Endothelial cell of umbilical vein (primary cell): ENCODE measurements around the gene CARD8. TPM values are rescaled to one million over a fixed set of nuclear protein-coding genes. Genes with fewer than 3 reads are reported as not detected.

Source experiments
- BruUV-seq: library from RNA; stranded (reverse); fragments of 400-500 nt; replicated peaks from 2 replicates; lab custom pipeline; 2021; lab: Mats Ljungman, UMichigan
- CTCF ChIA-PET: fragments of 300-600, 350-600 bp; sonication (Branson Sonifier 250); formaldehyde crosslinking; loops from one replicate; lab custom pipeline; 2021; ENCODE audit warnings: antibody characterized with exemption, inconsistent platforms; lab: Charles Lee
- POLR2A ChIA-PET: fragments of 300-600, 350-600 bp; sonication (Branson Sonifier 250); formaldehyde crosslinking; loops from one replicate; lab custom pipeline; 2021; ENCODE audit warnings: antibody characterized with exemption, inconsistent platforms; lab: Charles Lee
- DNase-seq: peaks from one replicate; pipeline ENCODE4 v3.0.0-alpha.2; 2011; ENCODE audit warnings: low read depth, low spot score
- FAIRE-seq: peaks from 2 replicates; lab custom pipeline; 2011; peaks lifted over from hg19 to GRCh38; lab: Jason Lieb, UNC
- H2AFZ ChIP-seq: 2 replicates; pipeline ENCODE4 v1.6.0; 2012; ENCODE audit warnings: low read depth, low read length, control low read depth, inconsistent platforms
- H3K27ac ChIP-seq: 2 replicates; pipeline ENCODE4 v1.5.1; 2011; ENCODE audit warnings: low read depth, mild to moderate bottlenecking, control low read depth, low read length, moderate library complexity; ENCODE audit not compliant: insufficient read depth
- H3K27me3 ChIP-seq, 2 experiments: 2 replicates each; pipeline versions ENCODE4 v1.6.0 to v1.6.1; 2011; ENCODE audit warnings: low read length in 2 of 2, mixed read lengths in 1 of 2; ENCODE audit not compliant: control insufficient read depth in 2 of 2, insufficient read depth in 2 of 2
- H3K36me3 ChIP-seq, 2 experiments: 2 replicates in 1 of 2; 3 replicates in 1 of 2; pipeline ENCODE4 v1.5.1; 2011; ENCODE audit warnings: low read length in 2 of 2, mild to moderate bottlenecking in 1 of 2, moderate library complexity in 1 of 2; ENCODE audit not compliant: control insufficient read depth in 2 of 2, insufficient read depth in 2 of 2; ENCODE audit errors: extremely low read depth in 1 of 2
- H3K4me1 ChIP-seq: 3 replicates; pipeline ENCODE4 v1.5.1; 2011; ENCODE audit warnings: mild to moderate bottlenecking, low read length; ENCODE audit not compliant: control insufficient read depth, insufficient read depth; ENCODE audit errors: extremely low read depth
- H3K4me2 ChIP-seq: 2 replicates; pipeline ENCODE4 v1.6.1; 2011; ENCODE audit warnings: low read length, control low read depth, mixed read lengths; ENCODE audit not compliant: insufficient read depth
- H3K4me3 ChIP-seq, 3 experiments: fragments of 200-600 bp in 1 of 3; sonication (generic), shearing (Covaris generic) in 1 of 3; replicated peaks in 1 of 3; 2 replicates each; pipeline ENCODE4 v1.5.1; 2011 to 2016; ENCODE audit warnings: control low read depth in 3 of 3, low read length in 3 of 3, mild to moderate bottlenecking in 2 of 3, inconsistent platforms in 1 of 3, low read depth in 1 of 3, moderate library complexity in 1 of 3; ENCODE audit not compliant: insufficient read depth in 1 of 3
- H3K79me2 ChIP-seq: 2 replicates; pipeline ENCODE4 v1.6.0; 2012; ENCODE audit warnings: low read length, inconsistent platforms; ENCODE audit not compliant: control insufficient read depth, insufficient read depth
- H3K9ac ChIP-seq: replicated peaks from 2 replicates; pipeline ENCODE3; 2011; ENCODE audit warnings: low read length, control low read depth; ENCODE audit not compliant: insufficient read depth; ENCODE audit errors: extremely low read depth
- H3K9me1 ChIP-seq: replicated peaks from 3 replicates; pipeline ENCODE4 v1.6.0; 2011; ENCODE audit warnings: mild to moderate bottlenecking, low read length; ENCODE audit not compliant: control insufficient read depth, insufficient read depth; ENCODE audit errors: extremely low read depth
- H3K9me3 ChIP-seq: replicated peaks from 2 replicates; pipeline ENCODE4 v1.5.1; 2012; ENCODE audit warnings: low read length, inconsistent platforms; ENCODE audit not compliant: control insufficient read depth, insufficient read depth
- H4K20me1 ChIP-seq: replicated peaks from 2 replicates; pipeline ENCODE3; 2011; ENCODE audit warnings: mild to moderate bottlenecking, low read length; ENCODE audit not compliant: control insufficient read depth, insufficient read depth; ENCODE audit errors: extremely low read depth
- EZH2 ChIP-seq: IDR thresholded peaks from 2 replicates; pipeline ENCODE4 v1.6.1; 2012; ENCODE audit warnings: borderline replicate concordance, low read depth, mild to moderate bottlenecking, moderate library complexity, low read length, inconsistent platforms; ENCODE audit not compliant: severe bottlenecking
- FOS ChIP-seq: IDR thresholded peaks from 2 replicates; pipeline ENCODE4 v1.6.1; 2011; ENCODE audit warnings: mild to moderate bottlenecking, low read length, moderate library complexity, borderline replicate concordance; ENCODE audit not compliant: insufficient read depth
- GATA2 ChIP-seq: IDR thresholded peaks from 2 replicates; pipeline ENCODE4 v1.7.0; 2011; ENCODE audit warnings: low read depth, mild to moderate bottlenecking, moderate library complexity, mixed read lengths, low read length; ENCODE audit not compliant: insufficient read length, insufficient read depth
- JUN ChIP-seq: IDR thresholded peaks from 2 replicates; pipeline ENCODE4 v1.6.1; 2011; ENCODE audit warnings: borderline replicate concordance, low read depth; ENCODE audit not compliant: insufficient read length, insufficient read depth
- MYC ChIP-seq: IDR thresholded peaks from one replicate; pipeline ENCODE4 v1.6.1; 2011; ENCODE audit warnings: mild to moderate bottlenecking, low read depth, low read length
- POLR2A ChIP-seq: IDR thresholded peaks from 2 replicates; pipeline ENCODE4 v1.6.1; 2012; ENCODE audit warnings: low read depth, mild to moderate bottlenecking, control low read depth, low read length
- POLR2AphosphoS5 ChIP-seq: IDR thresholded peaks from 2 replicates; pipeline ENCODE4 v1.6.1; 2012; ENCODE audit warnings: low read depth, mild to moderate bottlenecking, control low read depth, low read length, moderate library complexity; ENCODE audit not compliant: insufficient read depth
- dilution Hi-C: fragments of 300-500 bp; cut with MboI; formaldehyde crosslinking; loops from one replicate; pipeline ENCODE4 v1.15.0; 2019; ENCODE audit warnings: low sequenced_read_pairs; ENCODE audit not compliant: extremely low pct_ligation_motif_present
- intact Hi-C: fragments of 100-400 bp; cut with micrococcal nuclease; formaldehyde crosslinking; loops from one replicate; pipeline ENCODE4 v1.10.0; 2022
- polyA plus RNA-seq, 4 experiments: library from polyadenylated mRNA; depleted of rRNA in 3 of 4; stranded (reverse) in 3 of 4; unstranded in 1 of 4; fragments of >200 nt; gene quantifications; 2 replicates each; pipeline versions ENCODE4 v1.2.1 to v1.2.3, GENCODE V29; 2011 to 2012; ENCODE audit warnings: missing spikeins in 1 of 4
- total RNA-seq: library from RNA; stranded (reverse); gene quantifications from 2 replicates; pipeline ENCODE4 v1.2.3, GENCODE V29; 2021
- TF ChIP-seq, protein P1 (sequence below), 2 donors: IDR thresholded peaks; 1 replicate in 1 of 2; 2 replicates in 1 of 2; pipeline ENCODE4 v1.5.1; 2011; ENCODE audit warnings: low read length in 2 of 2, mild to moderate bottlenecking in 2 of 2, moderate library complexity in 2 of 2, control low read depth in 1 of 2, inconsistent platforms in 1 of 2, low read depth in 1 of 2; ENCODE audit not compliant: insufficient read depth in 1 of 2; ENCODE audit errors: extremely low read depth in 1 of 2
- TF ChIP-seq, protein P2 (sequence below): IDR thresholded peaks from 2 replicates; pipeline ENCODE4 v1.6.1; 2011; ENCODE audit not compliant: insufficient read depth, insufficient read length

CARD8 gene
- total and polyA plus RNA-seq, 2 donors (not counting 3 experiments of a cell fraction or from before 2014, with no cell fraction given): 64.6 to 123 TPM

DNA sequence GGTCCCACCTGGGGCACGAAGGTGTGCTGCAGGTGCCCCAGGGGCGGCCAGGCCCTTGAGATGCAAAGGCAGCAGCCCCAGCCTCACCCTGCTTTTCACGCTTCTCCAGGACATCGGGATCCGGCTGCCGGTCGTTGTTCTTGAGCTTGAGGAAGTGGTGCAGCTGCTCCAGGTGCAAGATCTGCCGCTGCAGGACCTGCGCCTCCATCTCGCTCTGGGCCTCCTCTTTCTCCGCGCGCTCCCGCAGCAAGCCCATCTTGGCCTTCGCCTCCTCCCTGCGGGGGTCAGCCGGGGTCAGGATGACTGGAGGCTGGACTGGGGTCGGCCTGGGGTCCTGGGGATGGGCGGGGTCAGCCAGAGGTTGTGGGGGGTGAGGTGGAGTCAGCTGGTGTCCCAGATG, 48.2 kb upstream of the CARD8 start:
- POLR2A ChIA-PET: no interaction called here

More for the DNA sequence above, 48.2 kb upstream of the CARD8 start:
- Histone ChIP-seq H3K79me2 (no peaks in the 10 kb centered on the region), H4K20me1 (no peaks in the 10 kb centered on the region), H3K27ac (no peak overlapping the region), H3K9ac (no peak overlapping the region), H3K4me2 (no peak overlapping the region), H3K9me1 (no peaks in the 10 kb centered on the region), H3K27me3 (peaks cover 6% of the 10 kb centered on the region in 2 experiments), H3K4me3 (no peak overlapping the region), H2AFZ (no peak overlapping the region), H3K9me3 (no peaks in the 10 kb centered on the region), H3K4me1 (no peaks in the 10 kb centered on the region), H3K36me3 (no peaks in the 10 kb centered on the region)
- TF ChIP-seq, protein P1, sequence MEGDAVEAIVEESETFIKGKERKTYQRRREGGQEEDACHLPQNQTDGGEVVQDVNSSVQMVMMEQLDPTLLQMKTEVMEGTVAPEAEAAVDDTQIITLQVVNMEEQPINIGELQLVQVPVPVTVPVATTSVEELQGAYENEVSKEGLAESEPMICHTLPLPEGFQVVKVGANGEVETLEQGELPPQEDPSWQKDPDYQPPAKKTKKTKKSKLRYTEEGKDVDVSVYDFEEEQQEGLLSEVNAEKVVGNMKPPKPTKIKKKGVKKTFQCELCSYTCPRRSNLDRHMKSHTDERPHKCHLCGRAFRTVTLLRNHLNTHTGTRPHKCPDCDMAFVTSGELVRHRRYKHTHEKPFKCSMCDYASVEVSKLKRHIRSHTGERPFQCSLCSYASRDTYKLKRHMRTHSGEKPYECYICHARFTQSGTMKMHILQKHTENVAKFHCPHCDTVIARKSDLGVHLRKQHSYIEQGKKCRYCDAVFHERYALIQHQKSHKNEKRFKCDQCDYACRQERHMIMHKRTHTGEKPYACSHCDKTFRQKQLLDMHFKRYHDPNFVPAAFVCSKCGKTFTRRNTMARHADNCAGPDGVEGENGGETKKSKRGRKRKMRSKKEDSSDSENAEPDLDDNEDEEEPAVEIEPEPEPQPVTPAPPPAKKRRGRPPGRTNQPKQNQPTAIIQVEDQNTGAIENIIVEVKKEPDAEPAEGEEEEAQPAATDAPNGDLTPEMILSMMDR (IDR thresholded peaks at IDR 0.05; ENCODE audit: extremely low read depth in 1 of 2, insufficient read depth in 1 of 2, low read depth in 1 of 2, low read length in 2 of 2): no peak
- TF ChIP-seq GATA2: no peak
- TF ChIP-seq, protein P2, sequence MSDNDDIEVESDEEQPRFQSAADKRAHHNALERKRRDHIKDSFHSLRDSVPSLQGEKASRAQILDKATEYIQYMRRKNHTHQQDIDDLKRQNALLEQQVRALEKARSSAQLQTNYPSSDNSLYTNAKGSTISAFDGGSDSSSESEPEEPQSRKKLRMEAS: no peak
- TF ChIP-seq JUN: no peak
- TF ChIP-seq POLR2AphosphoS5: no peak
- TF ChIP-seq POLR2A: no peak
- no peak for TF ChIP-seq MYC
- no peak for TF ChIP-seq FOS
- TF ChIP-seq EZH2: no peak
- CTCF ChIA-PET: interaction anchor here (1.7 kb wide), 1 partner anchor 8 kb away, joined by 4 read pairs; no protein-coding TSS in a partner anchor
- DNase-seq: no peak
- intact Hi-C loops (no loop called here), dilution Hi-C loops (no loop called here)
- no peak for FAIRE-seq
- no TSS peak for BruUV-seq
